OCI-LY7 (cell line): ENCODE data around the gene SEMA4B.

Source experiments
- CTCF ChIP-seq: fragments of 200-600 bp; sonication (generic); conservative IDR thresholded peaks from 2 replicates; pipeline ENCODE4 v1.5.1; 2014; ENCODE audit warnings: mild to moderate bottlenecking, antibody characterized with exemption, low read length, moderate library complexity, mixed read lengths
- EZH2phosphoT487 ChIP-seq: fragments of 200-600 bp; sonication (generic); IDR thresholded peaks from 2 replicates; pipeline ENCODE4 v1.6.1; 2018; ENCODE audit warnings: low read depth, borderline replicate concordance, mild to moderate bottlenecking, mixed run types, antibody characterized with exemption, low read length, moderate library complexity, mixed read lengths

GRCh38 chr15:90203473-90203872 is 2.3 kb downstream of the SEMA4B start:
- TF ChIP-seq CTCF (no peak), EZH2phosphoT487 (no peak)
